ENCODE results near the gene TMEM141. TPM values are rescaled to one million over a fixed set of nuclear protein-coding genes. Genes with fewer than 3 reads are reported as not detected.

The TMEM141 gene
- total and polyA plus RNA-seq, 2 donors from 2014 or later = 96.5 to 403 TPM

DNA sequence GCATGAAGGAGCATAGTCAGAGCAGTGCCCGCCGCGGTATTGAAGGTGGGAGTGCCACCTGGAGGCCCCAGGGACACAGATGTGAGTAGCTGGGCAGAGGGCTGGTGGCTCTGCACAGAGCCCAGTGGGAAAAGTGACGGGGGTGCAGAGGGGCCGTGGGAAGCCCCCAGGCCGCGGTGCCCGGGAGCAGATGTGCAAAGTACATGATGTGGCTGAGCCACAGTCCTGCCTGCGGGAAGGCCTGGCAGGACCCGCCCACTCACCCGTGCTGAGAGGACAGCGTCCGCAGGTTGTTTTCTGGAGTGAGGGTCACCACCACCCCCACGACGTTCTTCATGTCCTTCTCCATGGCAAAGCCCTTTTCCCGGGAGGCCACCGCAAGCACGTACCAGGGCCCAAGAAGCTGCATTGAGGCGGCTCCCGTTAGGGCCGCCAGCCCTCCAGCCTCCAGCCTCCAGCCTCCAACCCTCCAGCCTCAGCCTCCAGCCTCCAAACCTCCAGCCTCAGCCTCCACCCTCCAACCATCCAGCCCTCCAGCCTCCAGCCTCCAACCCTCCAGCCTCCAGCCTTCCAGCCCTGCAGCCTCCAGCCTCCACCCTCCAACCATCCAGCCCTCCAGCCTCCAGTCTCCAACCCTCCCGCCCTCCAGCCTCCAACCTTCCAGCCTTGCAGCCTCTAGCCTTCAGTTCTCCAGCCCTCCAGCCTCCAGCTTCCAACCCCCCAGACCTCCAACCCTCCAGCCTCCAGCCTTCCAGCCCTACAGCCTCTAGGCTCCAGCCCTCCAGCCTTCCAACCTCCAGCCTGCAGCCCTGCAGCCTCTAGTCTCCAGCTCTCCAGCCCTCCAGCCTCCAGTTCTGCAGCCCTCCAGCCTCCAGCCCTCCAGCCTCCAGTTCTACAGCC lies 43.7 kb upstream of the TMEM141 start:
- Histone ChIP-seq H3K4me1 (ENCODE audit: control insufficient read depth in 2 of 3, insufficient read depth in 2 of 3, low read depth in 1 of 3, low read length in 3 of 3) (peaks cover 0 to 2% (median 0%) of the 10 kb centered on the region in 3 donors), H3K9me3 (ENCODE audit: control insufficient read depth in 2 of 3, insufficient read depth in 1 of 3, low read length in 3 of 3) (peaks cover 0 to 11% (median 0%) of the 10 kb centered on the region in 3 donors), H3K27me3 (ENCODE audit: control insufficient read depth, insufficient read depth, low read length) (no peaks in the 10 kb centered on the region), H3K4me3 (ENCODE audit: low read length in 3 of 3) (no peak overlapping the region), H3K9ac (ENCODE audit: low read length in 3 of 3) (no peak overlapping the region), H3K27ac (ENCODE audit: low read depth in 2 of 2, low read length in 2 of 2) (no peak overlapping the region), H3K36me3 (ENCODE audit: control insufficient read depth in 2 of 3, insufficient read depth in 3 of 3, low read length in 3 of 3) (no peaks in the 10 kb centered on the region)
- FAIRE-seq = no peak
- TF ChIP-seq, protein P1, sequence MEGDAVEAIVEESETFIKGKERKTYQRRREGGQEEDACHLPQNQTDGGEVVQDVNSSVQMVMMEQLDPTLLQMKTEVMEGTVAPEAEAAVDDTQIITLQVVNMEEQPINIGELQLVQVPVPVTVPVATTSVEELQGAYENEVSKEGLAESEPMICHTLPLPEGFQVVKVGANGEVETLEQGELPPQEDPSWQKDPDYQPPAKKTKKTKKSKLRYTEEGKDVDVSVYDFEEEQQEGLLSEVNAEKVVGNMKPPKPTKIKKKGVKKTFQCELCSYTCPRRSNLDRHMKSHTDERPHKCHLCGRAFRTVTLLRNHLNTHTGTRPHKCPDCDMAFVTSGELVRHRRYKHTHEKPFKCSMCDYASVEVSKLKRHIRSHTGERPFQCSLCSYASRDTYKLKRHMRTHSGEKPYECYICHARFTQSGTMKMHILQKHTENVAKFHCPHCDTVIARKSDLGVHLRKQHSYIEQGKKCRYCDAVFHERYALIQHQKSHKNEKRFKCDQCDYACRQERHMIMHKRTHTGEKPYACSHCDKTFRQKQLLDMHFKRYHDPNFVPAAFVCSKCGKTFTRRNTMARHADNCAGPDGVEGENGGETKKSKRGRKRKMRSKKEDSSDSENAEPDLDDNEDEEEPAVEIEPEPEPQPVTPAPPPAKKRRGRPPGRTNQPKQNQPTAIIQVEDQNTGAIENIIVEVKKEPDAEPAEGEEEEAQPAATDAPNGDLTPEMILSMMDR (IDR thresholded peaks at IDR 0.05; ENCODE audit: borderline replicate concordance, extremely low read depth, insufficient read depth) = no peak
- intact Hi-C loops (cut with DNase I) = no loop called here
- DNase-seq = no peak

DNA sequence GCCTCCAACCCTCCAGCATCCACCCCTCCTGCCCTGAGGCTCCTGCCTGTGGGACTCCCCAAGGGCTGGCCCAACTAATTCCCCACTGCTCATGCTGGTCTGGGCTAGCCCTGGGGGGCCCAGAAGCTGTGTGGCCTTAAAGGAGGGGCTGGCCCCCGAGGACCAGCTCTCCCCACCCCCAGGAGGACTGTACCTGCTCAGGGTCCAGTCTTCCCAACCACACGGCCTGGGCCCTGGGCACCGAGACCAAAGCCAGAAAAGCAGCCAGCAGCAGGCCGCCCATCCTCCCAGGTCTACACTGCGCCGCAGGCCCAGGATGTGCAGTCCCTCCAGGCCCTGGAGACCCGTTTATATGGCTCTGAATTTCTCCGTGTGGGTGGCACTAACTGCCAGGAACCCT lies 42.9 kb upstream of the TMEM141 start, which contains the start of gene LCN6:
TSS of gene LCN6 (minus strand) at position 325 of the 400 bp plus-strand sequence. CDS start at position 283, 42 bp downstream.
- H3K4me1 ChIP-seq (ENCODE audit: control insufficient read depth in 2 of 3, insufficient read depth in 2 of 3, low read depth in 1 of 3, low read length in 3 of 3) = no peaks in the 10 kb centered on the region

DNA sequence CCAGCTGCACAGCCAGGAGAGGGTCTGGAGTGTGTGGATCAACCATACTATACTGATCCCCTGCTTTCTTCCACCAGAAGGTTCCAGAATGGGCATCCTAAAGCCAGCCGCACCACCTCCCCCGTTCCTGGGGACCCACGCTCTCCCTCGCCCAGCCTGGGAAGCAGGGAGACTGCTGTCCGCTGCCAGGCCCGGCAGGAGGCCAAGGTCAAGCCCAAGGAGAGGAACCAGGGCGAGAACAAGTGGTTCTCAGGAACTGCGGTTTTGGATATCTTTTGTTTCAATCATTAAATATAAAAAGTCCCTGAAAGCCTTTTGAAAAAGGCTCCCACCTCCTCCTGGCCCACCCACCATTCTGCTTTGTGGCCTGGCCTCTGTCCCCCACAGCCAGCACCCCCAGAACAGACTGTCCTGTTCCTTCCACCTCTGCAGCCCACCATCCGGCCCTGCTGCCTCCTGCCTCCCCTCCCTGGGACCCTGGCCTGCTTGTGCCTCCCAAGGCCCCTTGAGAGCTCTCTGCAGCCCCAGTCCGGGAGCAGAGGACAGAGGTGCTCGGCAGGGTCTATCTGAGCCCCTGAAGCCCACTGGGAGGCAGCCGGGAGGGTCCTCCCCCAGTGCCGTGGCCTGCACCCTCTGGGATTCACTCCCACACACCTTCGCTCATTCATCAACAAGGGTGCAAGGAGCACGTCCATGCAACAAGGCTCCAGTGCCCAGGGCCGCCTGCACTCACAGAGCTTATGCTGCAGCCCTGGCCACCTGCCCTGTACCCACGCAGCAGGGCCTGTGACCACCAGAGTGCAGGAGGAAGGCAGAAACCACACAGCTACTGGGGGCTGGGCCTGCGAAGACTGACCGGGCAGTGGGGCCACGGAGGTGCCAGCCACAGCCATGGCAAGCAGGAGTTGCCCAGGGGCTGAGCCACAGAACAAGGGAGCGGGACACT lies 42.2 kb upstream of the TMEM141 start:
- H3K9ac ChIP-seq (ENCODE audit: low read length in 3 of 3) = no peak overlapping the region
- no peaks in the 10 kb centered on the region for H3K36me3 ChIP-seq (ENCODE audit: control insufficient read depth in 2 of 3, insufficient read depth in 3 of 3, low read length in 3 of 3)
- no peak overlapping the region for H3K4me3 ChIP-seq (ENCODE audit: low read length in 3 of 3)
- H3K27me3 ChIP-seq (ENCODE audit: control insufficient read depth, insufficient read depth, low read length) = no peaks in the 10 kb centered on the region
- FAIRE-seq (no peak), DNase-seq (no peak)
- TF ChIP-seq, protein P1 (IDR thresholded peaks at IDR 0.05; ENCODE audit: borderline replicate concordance, extremely low read depth, insufficient read depth) = no peak
- intact Hi-C loops (cut with DNase I) = no loop called here
- no peaks in the 10 kb centered on the region for H3K4me1 ChIP-seq (ENCODE audit: control insufficient read depth in 2 of 3, insufficient read depth in 2 of 3, low read depth in 1 of 3, low read length in 3 of 3)
- H3K9me3 ChIP-seq (ENCODE audit: control insufficient read depth in 2 of 3, insufficient read depth in 1 of 3, low read length in 3 of 3) = peaks cover 0 to 11% (median 0%) of the 10 kb centered on the region in 3 donors
- H3K27ac ChIP-seq (ENCODE audit: low read depth in 2 of 2, low read length in 2 of 2) = no peak overlapping the region

More for the DNA sequence above, 42.9 kb upstream of the TMEM141 start, which contains the start of gene LCN6:
- no peaks in the 10 kb centered on the region for H3K36me3 ChIP-seq (ENCODE audit: control insufficient read depth in 2 of 3, insufficient read depth in 3 of 3, low read length in 3 of 3)
- H3K9me3 ChIP-seq (ENCODE audit: control insufficient read depth in 2 of 3, insufficient read depth in 1 of 3, low read length in 3 of 3) = peaks cover 0 to 11% (median 0%) of the 10 kb centered on the region in 3 donors
- H3K4me3 ChIP-seq (ENCODE audit: low read length in 3 of 3) = no peak within 1 kb of the TSS
- FAIRE-seq = no peak
- H3K27me3 ChIP-seq (ENCODE audit: control insufficient read depth, insufficient read depth, low read length) = no peaks in the 10 kb centered on the region
- intact Hi-C loops (cut with DNase I) = no loop called here
- no peak for DNase-seq
- TF ChIP-seq, protein P1 (IDR thresholded peaks at IDR 0.05; ENCODE audit: borderline replicate concordance, extremely low read depth, insufficient read depth) = no peak
- no peak within 1 kb of the TSS for H3K9ac ChIP-seq (ENCODE audit: low read length in 3 of 3)
- H3K27ac ChIP-seq (ENCODE audit: low read depth in 2 of 2, low read length in 2 of 2) = no peak within 1 kb of the TSS
